HUES48 (cell line): ENCODE measurements around the gene IFT81.
A peak's percentile ranks its signal among the peaks of the same experiment; 100 is the strongest.
"Not testable (repeated sequence)": the region's sequence is repeated elsewhere in the genome, so short reads cannot be mapped to it uniquely, and the experiment has no call there.

Experiments used
- H3K27ac ChIP-seq: one replicate; pipeline ENCODE4 v1.7.0; 2013; ENCODE audit warnings: low read depth, low read length, inconsistent platforms
- H3K27me3 ChIP-seq: 2 replicates; pipeline ENCODE4 v1.6.1; 2013; ENCODE audit warnings: mild to moderate bottlenecking, low read length; ENCODE audit not compliant: control insufficient read depth, insufficient read depth
- H3K36me3 ChIP-seq: 2 replicates; pipeline ENCODE4 v1.6.1; 2013; ENCODE audit warnings: low read length; ENCODE audit not compliant: control insufficient read depth, insufficient read depth
- H3K4me1 ChIP-seq: 2 replicates; pipeline ENCODE4 v1.6.1; 2013; ENCODE audit warnings: mild to moderate bottlenecking, low read length; ENCODE audit not compliant: control insufficient read depth, insufficient read depth
- H3K4me3 ChIP-seq: 2 replicates; pipeline ENCODE4 v1.5.1; 2013; ENCODE audit warnings: mild to moderate bottlenecking, low read depth, low read length
- H3K9ac ChIP-seq: 2 replicates; pipeline ENCODE4 v1.6.1; 2013; ENCODE audit warnings: mild to moderate bottlenecking, low read depth, low read length, moderate library complexity
- H3K9me3 ChIP-seq: 2 replicates; pipeline ENCODE4 v1.6.1; 2013; ENCODE audit warnings: low read length; ENCODE audit not compliant: control insufficient read depth, insufficient read depth

IFT81 gene, protein sequence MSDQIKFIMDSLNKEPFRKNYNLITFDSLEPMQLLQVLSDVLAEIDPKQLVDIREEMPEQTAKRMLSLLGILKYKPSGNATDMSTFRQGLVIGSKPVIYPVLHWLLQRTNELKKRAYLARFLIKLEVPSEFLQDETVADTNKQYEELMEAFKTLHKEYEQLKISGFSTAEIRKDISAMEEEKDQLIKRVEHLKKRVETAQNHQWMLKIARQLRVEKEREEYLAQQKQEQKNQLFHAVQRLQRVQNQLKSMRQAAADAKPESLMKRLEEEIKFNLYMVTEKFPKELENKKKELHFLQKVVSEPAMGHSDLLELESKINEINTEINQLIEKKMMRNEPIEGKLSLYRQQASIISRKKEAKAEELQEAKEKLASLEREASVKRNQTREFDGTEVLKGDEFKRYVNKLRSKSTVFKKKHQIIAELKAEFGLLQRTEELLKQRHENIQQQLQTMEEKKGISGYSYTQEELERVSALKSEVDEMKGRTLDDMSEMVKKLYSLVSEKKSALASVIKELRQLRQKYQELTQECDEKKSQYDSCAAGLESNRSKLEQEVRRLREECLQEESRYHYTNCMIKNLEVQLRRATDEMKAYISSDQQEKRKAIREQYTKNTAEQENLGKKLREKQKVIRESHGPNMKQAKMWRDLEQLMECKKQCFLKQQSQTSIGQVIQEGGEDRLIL

GRCh38 chr12:110124269-110124995 is at the start of gene IFT81:
Gene IFT81 (plus strand): TSS chr12:110124357. CDS start chr12:110127381, 3,024 bp downstream.
- peak within 1 kb of the TSS; percentile 81 for H3K9ac ChIP-seq
- H3K36me3 ChIP-seq: peaks cover 16% of the 10 kb centered on the region
- H3K4me1 ChIP-seq: peaks cover 21% of the 10 kb centered on the region
- H3K4me3 ChIP-seq: peak within 1 kb of the TSS; percentile 92
- no peaks in the 10 kb centered on the region for H3K9me3 ChIP-seq
- peaks cover 10% of the 10 kb centered on the region for H3K27me3 ChIP-seq
- H3K27ac ChIP-seq: peak within 1 kb of the TSS; percentile 86

GRCh38 chr12:110075880-110076279 is 48.3 kb upstream of the IFT81 start:
- no peak overlapping the region for H3K27ac ChIP-seq
- no peaks in the 10 kb centered on the region for H3K27me3 ChIP-seq
- H3K9me3 ChIP-seq: no peaks in the 10 kb centered on the region
- no peak overlapping the region for H3K4me3 ChIP-seq
- no peaks in the 10 kb centered on the region for H3K36me3 ChIP-seq
- H3K4me1 ChIP-seq: no peaks in the 10 kb centered on the region
- no peak overlapping the region for H3K9ac ChIP-seq

DNA sequence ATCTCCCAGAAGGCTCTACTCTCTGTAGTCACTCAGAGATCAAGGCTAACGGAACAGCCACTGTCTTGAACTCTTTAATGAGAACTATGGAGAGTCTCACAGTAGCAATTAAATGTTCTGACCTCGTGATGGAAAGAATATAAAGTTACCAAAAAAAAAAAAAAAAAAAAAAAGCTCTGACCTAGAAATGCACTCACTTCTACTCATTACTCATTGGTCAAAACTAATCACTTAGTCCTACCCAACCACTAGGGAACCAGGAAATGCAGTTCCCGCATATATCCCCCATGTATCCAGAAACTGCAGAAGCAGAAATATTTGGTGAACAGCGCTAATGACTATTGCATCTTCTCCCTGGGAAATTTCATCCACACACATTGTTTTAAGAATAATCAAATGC is 46.4 kb upstream of the IFT81 start:
- H3K9me3 ChIP-seq: no peaks in the 10 kb centered on the region
- no peaks in the 10 kb centered on the region for H3K36me3 ChIP-seq
- H3K9ac ChIP-seq: no peak overlapping the region
- H3K4me1 ChIP-seq: no peaks in the 10 kb centered on the region
- H3K4me3 ChIP-seq: no peak overlapping the region
- no peaks in the 10 kb centered on the region for H3K27me3 ChIP-seq
- H3K27ac ChIP-seq: no peak overlapping the region

DNA sequence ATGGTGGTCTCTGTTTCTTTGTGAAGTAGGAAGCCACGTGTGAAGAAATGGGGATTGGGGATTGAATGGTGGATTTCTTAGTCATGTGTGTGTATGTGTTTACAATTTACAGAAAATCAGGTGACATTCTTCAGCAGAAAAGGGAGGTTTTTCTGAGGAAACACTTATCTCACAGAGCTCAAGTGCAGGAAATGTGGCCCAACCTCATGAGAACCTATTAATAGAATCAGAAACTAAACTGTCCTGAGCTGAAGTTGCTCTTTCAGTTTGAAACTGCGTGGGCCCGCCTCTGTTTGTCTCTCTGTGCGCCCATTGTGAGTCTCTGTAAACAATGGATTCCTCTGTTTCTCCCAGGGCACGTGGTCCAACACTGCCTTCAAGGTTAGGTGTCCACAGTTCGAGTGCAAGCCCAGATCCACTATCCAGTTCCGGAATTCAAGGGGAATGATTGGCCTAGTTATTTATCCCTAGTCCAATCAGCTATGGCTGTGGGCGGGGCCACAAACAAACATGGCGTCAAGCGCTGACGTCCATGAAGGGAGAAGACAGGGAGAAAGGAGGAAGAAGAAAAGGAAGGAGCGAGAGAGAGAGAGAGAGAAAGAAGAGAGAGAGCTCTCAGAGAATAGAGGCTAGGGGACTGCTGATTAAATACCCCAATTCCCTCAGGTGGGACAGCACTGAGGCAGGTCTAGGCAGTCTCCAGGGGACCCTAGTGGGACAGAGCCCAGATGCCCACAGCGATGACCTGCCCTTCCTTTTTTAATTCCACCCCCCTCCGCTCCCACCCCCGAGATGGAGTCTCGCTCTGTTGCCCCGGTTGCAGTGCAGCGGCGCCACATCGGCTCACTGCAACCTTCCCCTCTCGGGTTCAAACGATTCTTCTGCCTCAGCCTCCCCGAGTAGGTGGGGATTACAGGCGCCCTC is 44.4 kb upstream of the IFT81 start:
- H3K9ac ChIP-seq: no peak overlapping the region
- no peak overlapping the region for H3K4me3 ChIP-seq
- no peaks in the 10 kb centered on the region for H3K9me3 ChIP-seq
- H3K27me3 ChIP-seq: no peaks in the 10 kb centered on the region
- H3K27ac ChIP-seq: no peak overlapping the region
- H3K36me3 ChIP-seq: no peaks in the 10 kb centered on the region
- H3K4me1 ChIP-seq: no peaks in the 10 kb centered on the region

DNA sequence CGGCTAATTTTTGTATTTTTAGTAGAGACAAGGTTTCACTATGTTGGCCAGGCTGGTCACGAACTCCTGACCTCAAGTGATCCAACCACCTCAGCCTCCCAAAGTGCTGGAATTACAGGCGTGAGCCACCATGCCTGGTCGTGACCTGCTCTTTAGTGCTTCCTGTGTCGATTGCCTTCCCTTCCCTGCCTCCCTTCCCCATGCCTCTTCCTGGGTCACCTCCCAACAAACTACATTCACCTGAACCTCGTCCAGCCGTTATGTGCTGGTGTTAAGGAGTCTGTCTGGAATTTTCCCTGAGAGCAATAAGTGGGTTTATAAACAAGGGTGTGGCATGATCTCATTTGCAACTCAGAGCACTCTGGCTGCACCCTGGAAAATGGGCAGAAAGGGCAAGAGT is 43.7 kb upstream of the IFT81 start:
- Histone ChIP-seq H3K4me3 (no peak overlapping the region), H3K4me1 (no peaks in the 10 kb centered on the region)

GRCh38 chr12:110084314-110085015 is 39.7 kb upstream of the IFT81 start:
- Histone ChIP-seq H3K36me3 (no peaks in the 10 kb centered on the region), H3K4me1 (no peaks in the 10 kb centered on the region), H3K4me3 (no peak overlapping the region), H3K27me3 (no peaks in the 10 kb centered on the region), H3K9ac (no peak overlapping the region), H3K27ac (no peak overlapping the region), H3K9me3 (no peaks in the 10 kb centered on the region)

More for the DNA sequence above, 43.7 kb upstream of the IFT81 start:
- Histone ChIP-seq H3K27ac (no peak overlapping the region), H3K27me3 (no peaks in the 10 kb centered on the region), H3K9ac (no peak overlapping the region), H3K36me3 (no peaks in the 10 kb centered on the region), H3K9me3 (no peaks in the 10 kb centered on the region)

DNA sequence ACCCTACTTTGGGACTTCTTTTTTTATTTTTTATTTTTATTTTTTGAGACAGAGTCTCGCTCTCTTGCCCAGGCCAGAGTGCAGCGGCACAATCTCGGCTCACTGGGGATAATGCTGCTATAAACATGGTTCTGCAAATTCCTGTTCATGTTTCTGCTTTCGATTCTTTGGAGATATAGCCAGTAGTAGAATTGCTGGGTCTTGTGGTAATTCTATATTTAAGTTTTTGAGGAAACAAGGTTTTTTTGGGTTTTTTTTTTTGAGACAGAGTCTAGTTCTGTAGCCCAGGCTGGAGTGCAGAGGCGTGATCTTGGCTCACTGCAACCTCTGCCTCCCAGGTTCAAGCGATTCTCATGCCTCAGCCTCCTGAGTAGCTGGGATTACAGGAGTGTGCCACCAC is 35.9 kb upstream of the IFT81 start:
- H3K4me3 ChIP-seq, H3K27me3 ChIP-seq, H3K9ac ChIP-seq, H3K9me3 ChIP-seq, H3K27ac ChIP-seq, H3K4me1 ChIP-seq, H3K36me3 ChIP-seq: not testable (repeated sequence)

DNA sequence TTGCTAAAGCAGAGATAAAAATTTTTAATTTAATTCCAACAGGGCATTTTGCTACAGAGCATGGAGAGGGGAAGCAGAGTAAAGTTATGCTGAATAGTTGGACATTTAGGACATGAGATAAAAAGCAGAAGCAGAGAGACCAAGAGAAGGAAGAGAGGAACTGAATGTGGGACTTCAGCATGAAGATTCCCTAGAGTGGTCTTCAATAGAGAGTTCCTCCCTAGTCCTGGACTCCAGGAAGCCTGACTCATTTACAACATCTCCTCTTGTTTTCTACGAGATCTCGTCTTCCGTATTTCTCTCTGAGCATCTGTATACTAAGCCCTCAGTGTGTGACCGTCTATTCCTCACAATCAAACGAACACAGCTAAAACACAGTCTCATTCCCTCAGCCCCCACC is 35.2 kb upstream of the IFT81 start:
- no peaks in the 10 kb centered on the region for H3K9me3 ChIP-seq

GRCh38 chr12:110090266-110091135 is 33.7 kb upstream of the IFT81 start:
- Histone ChIP-seq H3K4me3 (no peak overlapping the region), H3K27me3 (no peaks in the 10 kb centered on the region), H3K9ac (no peak overlapping the region), H3K9me3 (no peaks in the 10 kb centered on the region), H3K27ac (no peak overlapping the region), H3K36me3 (no peaks in the 10 kb centered on the region), H3K4me1 (no peaks in the 10 kb centered on the region)

More for the DNA sequence above, 35.2 kb upstream of the IFT81 start:
- no peak overlapping the region for H3K4me3 ChIP-seq
- H3K4me1 ChIP-seq: no peaks in the 10 kb centered on the region
- H3K9ac ChIP-seq: no peak overlapping the region
- H3K27ac ChIP-seq: no peak overlapping the region
- H3K36me3 ChIP-seq: no peaks in the 10 kb centered on the region
- no peaks in the 10 kb centered on the region for H3K27me3 ChIP-seq
